ENCODE results near the gene CCSAP.

DNA sequence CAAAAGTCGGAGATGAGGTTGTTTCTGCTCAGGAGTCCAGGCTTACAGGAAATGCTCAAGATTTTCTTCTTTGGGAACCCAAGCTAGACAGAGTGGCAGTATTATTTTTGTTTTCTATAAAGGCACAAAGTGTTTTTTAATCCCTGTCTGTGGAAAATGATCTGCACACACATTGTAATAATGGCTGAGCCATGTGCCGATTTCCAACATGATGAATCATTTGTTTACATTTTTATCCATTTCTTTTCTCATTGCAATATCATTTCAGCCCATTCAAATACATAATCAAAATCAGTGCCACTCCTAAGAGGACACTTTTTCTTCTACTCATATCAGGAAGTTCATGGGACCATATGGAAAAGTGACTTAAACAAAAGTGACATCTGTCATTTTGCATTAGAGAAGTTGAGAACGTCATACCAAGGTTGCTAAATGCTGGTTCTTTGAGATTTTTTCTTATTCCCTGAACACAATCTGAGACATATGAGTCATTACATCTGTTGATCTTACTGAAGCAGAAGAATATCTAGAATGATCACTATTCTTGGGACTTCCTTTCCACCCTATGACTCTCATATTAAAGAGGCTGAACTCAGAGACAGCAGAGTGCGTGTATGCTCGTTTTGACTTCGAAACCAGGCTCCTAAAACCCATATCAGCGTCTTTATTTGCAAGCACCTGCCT lies 46.2 kb upstream of the CCSAP start:
- no peak for TF ChIP-seq CTCF (IDR thresholded peaks at IDR 0.05)
- no peak for TF ChIP-seq POLR2A (IDR thresholded peaks at IDR 0.05)

Data from Peyer's patch (tissue), 4 donors.